SK-N-SH (cell line): ENCODE data around the gene ACSBG1.

Experiments
- CTCF ChIP-seq: fragments of 200-600 bp; sonication (generic); IDR thresholded peaks from 2 replicates; pipeline ENCODE4 v1.6.1; 2017; ENCODE audit warnings: antibody characterized with exemption, mild to moderate bottlenecking, moderate library complexity
- EP300 ChIP-seq, 2 experiments: IDR thresholded peaks; 2 replicates each; pipeline versions ENCODE4 v1.4.0 to v1.6.1; 2012; ENCODE audit warnings: borderline replicate concordance in 1 of 2, low read depth in 1 of 2, low read length in 1 of 2
- FOXJ3 ChIP-seq: sonication (generic); formaldehyde crosslinking; IDR thresholded peaks from 2 replicates; pipeline ENCODE4 v1.5.1; 2020; ENCODE audit warnings: mild to moderate bottlenecking, missing genetic modification reagents
- MAX ChIP-seq: IDR thresholded peaks from 2 replicates; pipeline ENCODE4 v1.4.0; 2012; ENCODE audit warnings: low read depth
- MXI1 ChIP-seq: IDR thresholded peaks from 2 replicates; pipeline ENCODE4 v1.6.1; 2012; ENCODE audit warnings: mild to moderate bottlenecking, low read depth, low read length, improper control_type of control experiment
- POLR2AphosphoS5 ChIP-seq: IDR thresholded peaks from 2 replicates; pipeline ENCODE4 v1.6.1; 2012; ENCODE audit warnings: low read depth, low read length
- USF1 ChIP-seq: IDR thresholded peaks from 2 replicates; pipeline ENCODE4 v1.4.0; 2012; ENCODE audit warnings: low read depth, borderline replicate concordance
- YY1 ChIP-seq: IDR thresholded peaks from 2 replicates; pipeline ENCODE4 v1.4.0; 2012; ENCODE audit warnings: low read depth, mild to moderate bottlenecking

GRCh38 chr15:78222745-78223395 lies 11.5 kb downstream of the ACSBG1 start:
- TF ChIP-seq CTCF (no peak), POLR2AphosphoS5 (no peak), YY1 (no peak), USF1 (no peak), MXI1 (no peak), MAX (no peak), FOXJ3 (CRISPR knock-in tag) (no peak), EP300 (IDR thresholded peaks at IDR 0.05; ENCODE audit: borderline replicate concordance in 1 of 2, low read depth in 1 of 2, low read length in 1 of 2) (no peak)
